HG03108 (cell line): ENCODE measurements around the gene CYB5R4.

Experiments used
- ATAC-seq: cut with Tn5 transposase; IDR thresholded peaks from one replicate; pipeline ENCODE4 v1.9.1; 2021; ENCODE audit warnings: moderate library complexity; ENCODE audit not compliant: unreplicated experiment

Gene CYB5R4

GRCh38 chr6:83859410-83860358 is at the start of gene CYB5R4:
CYB5R4 (plus strand) TSS chr6:83859689; CDS start chr6:83859783, 94 bp downstream.
- ATAC-seq: peak; percentile 98

GRCh38 chr6:83812595-83812994 is 46.9 kb upstream of the CYB5R4 start:
- ATAC-seq: no peak

GRCh38 chr6:83815631-83816272 is 43.7 kb upstream of the CYB5R4 start:
- no peak for ATAC-seq

GRCh38 chr6:83822629-83823169 is 36.8 kb upstream of the CYB5R4 start:
- no peak for ATAC-seq

GRCh38 chr6:83824388-83824801 is 35.1 kb upstream of the CYB5R4 start:
- no peak for ATAC-seq

GRCh38 chr6:83824831-83825230 is 34.7 kb upstream of the CYB5R4 start:
- no peak for ATAC-seq

GRCh38 chr6:83827050-83827449 is 32.4 kb upstream of the CYB5R4 start:
- no peak for ATAC-seq

GRCh38 chr6:83838727-83839126 is 20.8 kb upstream of the CYB5R4 start:
- no peak for ATAC-seq

GRCh38 chr6:83844170-83844569 is 15.3 kb upstream of the CYB5R4 start:
- no peak for ATAC-seq

GRCh38 chr6:83846291-83846690 is 13.2 kb upstream of the CYB5R4 start:
- no peak for ATAC-seq

GRCh38 chr6:83847179-83847578 is 12.3 kb upstream of the CYB5R4 start:
- peak; percentile 67 for ATAC-seq

- ATAC-seq: no peak
These were observed 10.4 kb upstream of the CYB5R4 start for GRCh38 chr6:83849127-83849526.

- no peak for ATAC-seq
These were observed 9.9 kb upstream of the CYB5R4 start for GRCh38 chr6:83849610-83850009.

- ATAC-seq: no peak
These were observed 6.8 kb upstream of the CYB5R4 start for GRCh38 chr6:83852528-83853177.

- ATAC-seq: no peak
These were observed 6.1 kb upstream of the CYB5R4 start, which contains the start of gene RIPPLY2 for GRCh38 chr6:83853178-83854000. RIPPLY2 (plus strand) TSS chr6:83853360; CDS start chr6:83853417, 57 bp downstream.

- ATAC-seq: no peak
These were observed 5.4 kb upstream of the CYB5R4 start for GRCh38 chr6:83854001-83854501.

- ATAC-seq: no peak
These were observed 4.7 kb upstream of the CYB5R4 start for GRCh38 chr6:83854766-83855165.

- ATAC-seq: no peak
These were observed 868 bp downstream of the CYB5R4 start for GRCh38 chr6:83860359-83860755.

- no peak for ATAC-seq
These were observed 1.4 kb downstream of the CYB5R4 start for GRCh38 chr6:83860782-83861495.
